Inferior parietal cortex (tissue), 1 donor: ENCODE data around the gene DEPDC5.

Experiments
- DNase-seq: peaks from one replicate; pipeline ENCODE4 v3.0.0-alpha.2; 2016; ENCODE audit errors: extremely low spot score

Gene DEPDC5

GRCh38 chr22:31950226-31950625 lies 196.4 kb downstream of the DEPDC5 start:
- no peak for DNase-seq

DNA sequence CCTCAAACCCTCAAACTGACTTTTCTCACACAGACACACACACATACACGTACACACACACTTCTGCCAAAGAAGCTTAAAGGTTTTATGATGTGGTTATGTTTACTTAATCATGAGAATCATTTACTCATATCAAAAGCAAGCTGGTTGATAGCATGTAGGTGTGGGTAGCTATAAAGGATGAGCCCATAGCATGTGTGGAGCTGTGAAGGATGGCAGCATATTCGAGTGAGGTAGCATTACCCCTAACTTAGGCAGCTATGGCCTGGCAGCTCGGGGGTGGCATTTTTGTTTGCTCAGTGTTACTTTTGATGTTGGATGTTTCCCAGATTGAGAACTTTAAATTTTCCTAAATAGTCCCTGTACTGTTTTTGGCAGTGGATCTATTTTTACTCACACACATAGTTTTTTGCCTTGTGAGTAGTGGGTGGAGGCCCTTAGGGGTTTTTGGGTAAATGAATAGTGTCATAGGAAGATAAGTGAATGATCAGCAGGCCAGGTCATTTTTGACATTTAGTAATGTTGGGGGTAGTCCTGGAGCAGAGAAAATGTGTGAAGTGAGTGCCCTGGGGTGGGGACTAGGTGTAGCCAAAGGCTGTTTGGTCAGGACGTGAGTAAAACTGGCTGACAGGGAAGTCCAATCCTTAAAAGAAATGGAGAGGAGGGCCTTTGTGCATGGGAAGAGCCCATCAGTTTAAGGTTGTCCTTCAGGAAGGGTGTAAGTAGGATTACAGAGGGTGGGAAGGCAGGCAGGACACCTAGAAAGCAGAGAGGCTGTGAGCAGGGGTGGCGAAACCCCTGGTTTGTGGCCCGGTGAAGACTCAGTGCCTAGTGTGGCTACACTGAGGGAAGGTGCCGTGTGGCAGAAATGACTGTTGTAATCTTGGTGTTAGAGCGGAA lies 197.6 kb downstream of the DEPDC5 start:
- no peak for DNase-seq

DNA sequence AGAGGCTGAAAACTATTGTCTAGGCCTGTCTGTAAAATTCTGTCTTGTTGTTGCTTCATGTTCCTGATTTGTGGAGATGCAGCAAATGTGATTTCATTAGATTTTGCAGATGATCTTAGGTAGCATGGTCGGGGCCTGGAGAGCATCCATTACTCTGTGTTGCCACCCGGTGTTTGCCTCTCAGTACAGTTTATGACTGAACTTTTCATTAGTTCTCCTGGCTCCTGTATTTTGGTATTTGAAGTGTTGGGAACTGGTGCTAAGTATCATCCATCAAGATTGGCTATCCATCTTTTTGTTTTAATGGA lies 198.2 kb downstream of the DEPDC5 start:
- no peak for DNase-seq

- DNase-seq, result no peak
Measured at GRCh38 chr22:31952472-31952871, 198.7 kb downstream of the DEPDC5 start.

DNA sequence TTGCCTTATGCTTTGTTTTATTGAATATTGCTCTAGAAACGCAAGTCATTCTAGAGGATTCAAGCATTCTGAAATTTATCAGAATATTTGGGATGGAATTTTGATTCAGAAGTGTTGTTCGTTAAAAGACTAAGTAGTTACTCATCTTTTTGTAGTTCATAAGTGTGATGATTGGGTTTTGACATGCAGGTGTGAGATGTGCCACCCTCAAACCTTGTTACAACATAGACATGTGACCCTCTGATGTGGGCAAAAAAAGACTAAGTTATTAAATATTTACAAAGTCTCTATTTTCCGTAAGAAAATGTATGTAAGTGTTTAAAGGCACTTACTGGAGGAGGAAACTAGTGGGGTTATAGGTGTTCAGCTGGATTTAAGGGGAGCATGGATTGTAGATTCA lies 199.4 kb downstream of the DEPDC5 start:
- DNase-seq, result no peak

GRCh38 chr22:31954535-31955523 lies 201.0 kb downstream of the DEPDC5 start:
- no peak for DNase-seq

- no peak for DNase-seq
Measured at GRCh38 chr22:31956360-31956759, 202.5 kb downstream of the DEPDC5 start.
